Measurements from ENCODE around the gene LGSN.

DNA sequence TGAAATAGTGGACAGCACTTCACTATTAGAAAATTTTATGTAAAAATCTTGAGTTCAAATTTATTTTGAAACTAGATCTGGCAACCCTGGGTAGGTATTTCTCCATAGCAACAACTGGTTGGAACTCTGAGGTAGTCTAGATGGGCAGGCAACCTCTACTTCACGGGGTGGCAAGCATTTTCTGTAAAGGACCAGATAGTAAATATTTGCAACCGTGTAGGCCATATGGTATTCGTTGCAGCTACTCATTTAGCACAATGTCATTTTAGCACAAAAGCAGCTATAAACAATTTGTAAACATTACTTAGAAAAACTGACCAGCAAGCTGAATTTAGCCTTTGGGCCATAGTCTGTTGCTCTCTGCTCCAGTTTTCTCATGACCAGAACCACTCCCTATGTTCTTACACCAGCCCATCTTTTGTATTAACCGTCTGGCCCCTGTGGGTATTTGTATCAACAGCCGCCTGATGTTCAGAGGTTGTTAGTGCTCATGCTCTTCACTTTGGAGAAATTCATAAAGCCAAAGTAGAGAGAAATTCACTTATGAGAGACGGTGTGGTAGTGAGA is 29.2 kb downstream of the LGSN start:
- TF ChIP-seq, protein P1, sequence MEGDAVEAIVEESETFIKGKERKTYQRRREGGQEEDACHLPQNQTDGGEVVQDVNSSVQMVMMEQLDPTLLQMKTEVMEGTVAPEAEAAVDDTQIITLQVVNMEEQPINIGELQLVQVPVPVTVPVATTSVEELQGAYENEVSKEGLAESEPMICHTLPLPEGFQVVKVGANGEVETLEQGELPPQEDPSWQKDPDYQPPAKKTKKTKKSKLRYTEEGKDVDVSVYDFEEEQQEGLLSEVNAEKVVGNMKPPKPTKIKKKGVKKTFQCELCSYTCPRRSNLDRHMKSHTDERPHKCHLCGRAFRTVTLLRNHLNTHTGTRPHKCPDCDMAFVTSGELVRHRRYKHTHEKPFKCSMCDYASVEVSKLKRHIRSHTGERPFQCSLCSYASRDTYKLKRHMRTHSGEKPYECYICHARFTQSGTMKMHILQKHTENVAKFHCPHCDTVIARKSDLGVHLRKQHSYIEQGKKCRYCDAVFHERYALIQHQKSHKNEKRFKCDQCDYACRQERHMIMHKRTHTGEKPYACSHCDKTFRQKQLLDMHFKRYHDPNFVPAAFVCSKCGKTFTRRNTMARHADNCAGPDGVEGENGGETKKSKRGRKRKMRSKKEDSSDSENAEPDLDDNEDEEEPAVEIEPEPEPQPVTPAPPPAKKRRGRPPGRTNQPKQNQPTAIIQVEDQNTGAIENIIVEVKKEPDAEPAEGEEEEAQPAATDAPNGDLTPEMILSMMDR (IDR thresholded peaks at IDR 0.05; ENCODE audit: insufficient read depth, low read length): no peak
- no peak for TF ChIP-seq POLR2AphosphoS5 (IDR thresholded peaks at IDR 0.05; ENCODE audit: low read depth)
- no peak for TF ChIP-seq GABPA (IDR thresholded peaks at IDR 0.05; ENCODE audit: low read depth)
- TF ChIP-seq, protein P2, sequence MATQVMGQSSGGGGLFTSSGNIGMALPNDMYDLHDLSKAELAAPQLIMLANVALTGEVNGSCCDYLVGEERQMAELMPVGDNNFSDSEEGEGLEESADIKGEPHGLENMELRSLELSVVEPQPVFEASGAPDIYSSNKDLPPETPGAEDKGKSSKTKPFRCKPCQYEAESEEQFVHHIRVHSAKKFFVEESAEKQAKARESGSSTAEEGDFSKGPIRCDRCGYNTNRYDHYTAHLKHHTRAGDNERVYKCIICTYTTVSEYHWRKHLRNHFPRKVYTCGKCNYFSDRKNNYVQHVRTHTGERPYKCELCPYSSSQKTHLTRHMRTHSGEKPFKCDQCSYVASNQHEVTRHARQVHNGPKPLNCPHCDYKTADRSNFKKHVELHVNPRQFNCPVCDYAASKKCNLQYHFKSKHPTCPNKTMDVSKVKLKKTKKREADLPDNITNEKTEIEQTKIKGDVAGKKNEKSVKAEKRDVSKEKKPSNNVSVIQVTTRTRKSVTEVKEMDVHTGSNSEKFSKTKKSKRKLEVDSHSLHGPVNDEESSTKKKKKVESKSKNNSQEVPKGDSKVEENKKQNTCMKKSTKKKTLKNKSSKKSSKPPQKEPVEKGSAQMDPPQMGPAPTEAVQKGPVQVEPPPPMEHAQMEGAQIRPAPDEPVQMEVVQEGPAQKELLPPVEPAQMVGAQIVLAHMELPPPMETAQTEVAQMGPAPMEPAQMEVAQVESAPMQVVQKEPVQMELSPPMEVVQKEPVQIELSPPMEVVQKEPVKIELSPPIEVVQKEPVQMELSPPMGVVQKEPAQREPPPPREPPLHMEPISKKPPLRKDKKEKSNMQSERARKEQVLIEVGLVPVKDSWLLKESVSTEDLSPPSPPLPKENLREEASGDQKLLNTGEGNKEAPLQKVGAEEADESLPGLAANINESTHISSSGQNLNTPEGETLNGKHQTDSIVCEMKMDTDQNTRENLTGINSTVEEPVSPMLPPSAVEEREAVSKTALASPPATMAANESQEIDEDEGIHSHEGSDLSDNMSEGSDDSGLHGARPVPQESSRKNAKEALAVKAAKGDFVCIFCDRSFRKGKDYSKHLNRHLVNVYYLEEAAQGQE (IDR thresholded peaks at IDR 0.05; ENCODE audit: insufficient replicate concordance, low read depth): no peak
